ENCODE data around the gene SURF4.

DNA sequence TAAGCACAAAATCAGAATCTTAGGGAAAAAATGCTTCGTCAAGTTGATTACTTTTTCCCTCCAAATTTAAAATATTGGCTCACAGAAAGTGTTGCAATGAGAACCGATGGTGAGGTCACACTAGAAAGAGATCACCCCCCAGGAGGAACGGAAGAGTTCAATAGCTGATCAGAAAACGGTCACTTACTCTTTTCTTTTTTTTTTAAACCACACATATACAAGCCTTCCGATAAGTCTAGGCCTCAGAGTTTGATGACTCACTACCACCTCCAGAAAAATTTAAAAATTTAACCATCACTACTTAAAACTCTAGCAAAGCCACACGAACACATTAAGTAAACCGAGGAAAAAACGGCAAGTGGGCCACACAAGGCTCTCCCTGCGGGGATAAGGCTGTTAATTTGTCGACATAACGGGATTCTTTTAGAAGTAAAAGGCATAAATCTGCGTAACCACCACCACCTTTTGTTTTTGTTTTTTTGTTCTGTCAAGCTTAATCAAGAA lies 1.2 kb downstream of the SURF4 start:
- TF ChIP-seq, protein P1, sequence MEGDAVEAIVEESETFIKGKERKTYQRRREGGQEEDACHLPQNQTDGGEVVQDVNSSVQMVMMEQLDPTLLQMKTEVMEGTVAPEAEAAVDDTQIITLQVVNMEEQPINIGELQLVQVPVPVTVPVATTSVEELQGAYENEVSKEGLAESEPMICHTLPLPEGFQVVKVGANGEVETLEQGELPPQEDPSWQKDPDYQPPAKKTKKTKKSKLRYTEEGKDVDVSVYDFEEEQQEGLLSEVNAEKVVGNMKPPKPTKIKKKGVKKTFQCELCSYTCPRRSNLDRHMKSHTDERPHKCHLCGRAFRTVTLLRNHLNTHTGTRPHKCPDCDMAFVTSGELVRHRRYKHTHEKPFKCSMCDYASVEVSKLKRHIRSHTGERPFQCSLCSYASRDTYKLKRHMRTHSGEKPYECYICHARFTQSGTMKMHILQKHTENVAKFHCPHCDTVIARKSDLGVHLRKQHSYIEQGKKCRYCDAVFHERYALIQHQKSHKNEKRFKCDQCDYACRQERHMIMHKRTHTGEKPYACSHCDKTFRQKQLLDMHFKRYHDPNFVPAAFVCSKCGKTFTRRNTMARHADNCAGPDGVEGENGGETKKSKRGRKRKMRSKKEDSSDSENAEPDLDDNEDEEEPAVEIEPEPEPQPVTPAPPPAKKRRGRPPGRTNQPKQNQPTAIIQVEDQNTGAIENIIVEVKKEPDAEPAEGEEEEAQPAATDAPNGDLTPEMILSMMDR (IDR thresholded peaks at IDR 0.05) = no peak
- TF ChIP-seq POLR2A (IDR thresholded peaks at IDR 0.05) = no peak
